Fibroblast of lung (primary cell): ENCODE results near the gene TSPAN9. TPM values are rescaled to one million over a fixed set of nuclear protein-coding genes. Genes with fewer than 3 reads are reported as not detected.

ENCODE experiments used
- DNase-seq, 2 donors: peaks; one replicate each; pipeline versions ENCODE4 v3.0.0 to v3.0.0-alpha.2; 2010; ENCODE audit warnings: low read depth in 2 of 2
- H2AFZ ChIP-seq: 2 replicates; pipeline ENCODE4 v1.5.1; 2012; ENCODE audit warnings: low read length, control low read depth, inconsistent platforms
- H3K27ac ChIP-seq: 2 replicates; pipeline ENCODE4 v1.5.1; 2011; ENCODE audit warnings: low read length, control low read depth; ENCODE audit not compliant: insufficient read depth
- H3K27me3 ChIP-seq: 2 replicates; pipeline ENCODE4 v1.5.1; 2011; ENCODE audit warnings: mild to moderate bottlenecking, low read length; ENCODE audit not compliant: control insufficient read depth, insufficient read depth
- H3K36me3 ChIP-seq: 2 replicates; pipeline ENCODE4 v1.5.1; 2011; ENCODE audit warnings: low read length; ENCODE audit not compliant: control insufficient read depth, insufficient read depth
- H3K4me1 ChIP-seq: 2 replicates; pipeline ENCODE4 v1.5.1; 2011; ENCODE audit warnings: low read length; ENCODE audit not compliant: control insufficient read depth, insufficient read depth; ENCODE audit errors: extremely low read depth
- H3K4me2 ChIP-seq: 2 replicates; pipeline ENCODE4 v1.5.1; 2011; ENCODE audit warnings: low read length, control low read depth; ENCODE audit not compliant: insufficient read depth; ENCODE audit errors: extremely low read depth
- H3K4me3 ChIP-seq, 4 experiments: fragments of 200-600 bp in 1 of 4; sonication (generic) in 1 of 4; replicated peaks in 1 of 4; 2 replicates each; pipeline ENCODE4 v1.5.1; 2011 to 2016; ENCODE audit warnings: low read length in 4 of 4, low read depth in 3 of 4, mild to moderate bottlenecking in 3 of 4, control low read depth in 2 of 4, inconsistent platforms in 1 of 4, mixed read lengths in 1 of 4; ENCODE audit not compliant: insufficient read depth in 1 of 4; ENCODE audit errors: control extremely low read depth in 1 of 4
- H3K79me2 ChIP-seq: 2 replicates; pipeline ENCODE4 v1.5.1; 2012; ENCODE audit warnings: mild to moderate bottlenecking, low read length, inconsistent platforms; ENCODE audit not compliant: control insufficient read depth, insufficient read depth
- H3K9ac ChIP-seq: 2 replicates; pipeline ENCODE4 v1.5.1; 2011; ENCODE audit warnings: mild to moderate bottlenecking, low read length, control low read depth; ENCODE audit not compliant: insufficient read depth
- H3K9me3 ChIP-seq: 2 replicates; pipeline ENCODE4 v1.5.1; 2012; ENCODE audit warnings: low read depth, low read length; ENCODE audit not compliant: control insufficient read depth, insufficient read depth
- H4K20me1 ChIP-seq: 2 replicates; pipeline ENCODE4 v1.5.1; 2011; ENCODE audit warnings: low read length; ENCODE audit not compliant: control insufficient read depth, insufficient read depth; ENCODE audit errors: extremely low read depth
- CTCF ChIP-seq, 2 donors: IDR thresholded peaks in 1 of 2; conservative IDR thresholded peaks in 1 of 2; 1 replicate in 1 of 2; 2 replicates in 1 of 2; pipeline ENCODE4 v1.5.1; 2011 to 2012; ENCODE audit warnings: low read length in 2 of 2, control low read depth in 1 of 2, inconsistent platforms in 1 of 2, low read depth in 1 of 2, mild to moderate bottlenecking in 1 of 2
- EZH2 ChIP-seq: IDR thresholded peaks from 2 replicates; pipeline ENCODE4 v1.5.1; 2012; ENCODE audit warnings: low read length, control low read depth, mild to moderate bottlenecking; ENCODE audit errors: missing control alignments
- polyA plus RNA-seq, 2 donors: library from polyadenylated mRNA; depleted of rRNA in 1 of 2; stranded (reverse) in 1 of 2; unstranded in 1 of 2; fragments of >200 nt; gene quantifications; 2 replicates each; pipeline ENCODE4 v1.2.1, GENCODE V29; 2011 to 2012; ENCODE audit warnings: missing spikeins in 1 of 2
- total RNA-seq: library from RNA; depleted of rRNA; stranded (reverse); fragments of >200 nt; gene quantifications from 2 replicates; pipeline ENCODE4 v1.2.1, GENCODE V29; 2014

Gene TSPAN9
- total and polyA plus RNA-seq, 2 donors (not counting 1 experiment from before 2014, with no cell fraction given): 31.1 to 35.2 TPM

GRCh38 chr12:3034067-3034750 is 43.0 kb upstream of the TSPAN9 start:
- no peak overlapping the region for H3K9ac ChIP-seq
- no peak overlapping the region for H3K4me3 ChIP-seq
- no peak overlapping the region for H3K4me2 ChIP-seq
- H3K27ac ChIP-seq: no peak overlapping the region
- no peak overlapping the region for H2AFZ ChIP-seq
- TF ChIP-seq EZH2 (no peak), CTCF (conservative IDR thresholded peaks at IDR 0.05 in 1 of 2, IDR thresholded peaks at IDR 0.05 in 1 of 2; ENCODE audit: low read depth in 1 of 2, low read length in 2 of 2) (peak; percentile 67 to 82)
- DNase-seq: peak; percentile 57 to 70
- no peaks in the 10 kb centered on the region for H4K20me1 ChIP-seq
- no peaks in the 10 kb centered on the region for H3K4me1 ChIP-seq
- H3K9me3 ChIP-seq: no peaks in the 10 kb centered on the region
- H3K79me2 ChIP-seq: no peaks in the 10 kb centered on the region
- no peaks in the 10 kb centered on the region for H3K27me3 ChIP-seq
- peaks cover 3% of the 10 kb centered on the region for H3K36me3 ChIP-seq

GRCh38 chr12:3035171-3035570 is 42.0 kb upstream of the TSPAN9 start:
- H3K79me2 ChIP-seq: no peaks in the 10 kb centered on the region
- H3K9ac ChIP-seq: no peak overlapping the region
- peak in 1 of 2 donors; percentile 24 for DNase-seq
- no peak overlapping the region for H3K4me3 ChIP-seq
- H3K27me3 ChIP-seq: no peaks in the 10 kb centered on the region
- H3K4me2 ChIP-seq: no peak overlapping the region
- H2AFZ ChIP-seq: no peak overlapping the region
- H3K9me3 ChIP-seq: no peaks in the 10 kb centered on the region
- H4K20me1 ChIP-seq: no peaks in the 10 kb centered on the region
- H3K27ac ChIP-seq: no peak overlapping the region
- peaks cover 3% of the 10 kb centered on the region for H3K36me3 ChIP-seq
- no peaks in the 10 kb centered on the region for H3K4me1 ChIP-seq
- TF ChIP-seq CTCF (conservative IDR thresholded peaks at IDR 0.05 in 1 of 2, IDR thresholded peaks at IDR 0.05 in 1 of 2; ENCODE audit: low read depth in 1 of 2, low read length in 2 of 2): no peak
- TF ChIP-seq EZH2: no peak

GRCh38 chr12:3035815-3036702 is 41.1 kb upstream of the TSPAN9 start:
- no peaks in the 10 kb centered on the region for H3K4me1 ChIP-seq
- H4K20me1 ChIP-seq: no peaks in the 10 kb centered on the region
- H3K4me3 ChIP-seq: no peak overlapping the region
- H3K27me3 ChIP-seq: no peaks in the 10 kb centered on the region
- H3K9ac ChIP-seq: no peak overlapping the region
- no peaks in the 10 kb centered on the region for H3K9me3 ChIP-seq
- no peak overlapping the region for H3K4me2 ChIP-seq
- peaks cover 8% of the 10 kb centered on the region for H3K36me3 ChIP-seq
- H3K79me2 ChIP-seq: no peaks in the 10 kb centered on the region
- TF ChIP-seq EZH2 (no peak), CTCF (conservative IDR thresholded peaks at IDR 0.05 in 1 of 2, IDR thresholded peaks at IDR 0.05 in 1 of 2; ENCODE audit: low read depth in 1 of 2, low read length in 2 of 2) (peak; percentile 43 to 59)
- H3K27ac ChIP-seq: no peak overlapping the region
- DNase-seq: peak in 1 of 2 donors; percentile 30
- H2AFZ ChIP-seq: no peak overlapping the region
